WTC11 (cell line): ENCODE measurements around the gene PDLIM5. TPM values are rescaled to one million over a fixed set of nuclear protein-coding genes. Genes with fewer than 3 reads are reported as not detected.

Experiments used
- ATAC-seq: fragments of 200-7000 bp; cut with Tn5 transposase; 2 replicates; pipeline ENCODE4 v1.10.0; 2021; ENCODE audit warnings: mild to moderate bottlenecking, moderate library complexity
- CTCF ChIA-PET: fragments of 300-600 bp; sonication (Branson Sonifier 250); formaldehyde crosslinking; loops from one replicate; lab custom pipeline; 2021; ENCODE audit warnings: antibody characterized with exemption; lab: Charles Lee
- POLR2A ChIA-PET: fragments of 350-600 bp; sonication (Branson Sonifier 250); formaldehyde crosslinking; loops from one replicate; lab custom pipeline; 2021; ENCODE audit warnings: antibody characterized with exemption; lab: Charles Lee
- DNase-seq: peaks from one replicate; pipeline ENCODE4 v3.0.0; 2021; ENCODE audit warnings: low spot score
- H3K27ac Mint-ChIP-seq: 2 replicates; pipeline ENCODE4 v1.8.0; 2021; ENCODE audit warnings: mixed read lengths
- H3K27me3 Mint-ChIP-seq: 2 replicates; pipeline ENCODE4 v1.8.0; 2021; ENCODE audit warnings: low read depth, mild to moderate bottlenecking, moderate library complexity, mixed read lengths
- H3K36me3 Mint-ChIP-seq: 2 replicates; pipeline ENCODE4 v1.8.0; 2021; ENCODE audit warnings: mixed read lengths
- H3K4me1 Mint-ChIP-seq: 2 replicates; pipeline ENCODE4 v1.8.0; 2022; ENCODE audit warnings: mixed read lengths
- H3K4me3 Mint-ChIP-seq: 2 replicates; pipeline ENCODE4 v1.8.0; 2021; ENCODE audit warnings: mild to moderate bottlenecking, moderate library complexity, mixed read lengths
- H3K9me3 Mint-ChIP-seq: 2 replicates; pipeline ENCODE4 v1.8.0; 2021; ENCODE audit warnings: mixed read lengths
- CBFB ChIP-seq: sonication (generic); formaldehyde crosslinking; IDR thresholded peaks from 2 replicates; pipeline ENCODE4 v1.8.1; 2022; ENCODE audit warnings: mild to moderate bottlenecking, low read depth, missing genetic modification reagents
- EMX1 ChIP-seq: fragments of 250-450 bp; sonication (Bioruptor Pico); IDR thresholded peaks from 2 replicates; pipeline ENCODE4 v1.8.0; 2021; ENCODE audit warnings: mild to moderate bottlenecking
- ZBTB21 ChIP-seq: sonication (generic); formaldehyde crosslinking; IDR thresholded peaks from 2 replicates; pipeline ENCODE4 v1.8.1; 2023; ENCODE audit warnings: mild to moderate bottlenecking, missing genetic modification reagents, borderline replicate concordance
- ZNF121 ChIP-seq: sonication (generic); formaldehyde crosslinking; IDR thresholded peaks from 2 replicates; pipeline ENCODE4 v1.8.0; 2023; ENCODE audit warnings: missing genetic modification reagents
- ZNF416 ChIP-seq: fragments of 250-450 bp; sonication (Bioruptor Pico); IDR thresholded peaks from 2 replicates; pipeline ENCODE4 v1.9.0; 2021; ENCODE audit warnings: mild to moderate bottlenecking, inconsistent platforms
- total RNA-seq: library from RNA; stranded (reverse); gene quantifications from 3 replicates; pipeline ENCODE4 v1.2.3, GENCODE V29; 2021
- TF ChIP-seq, protein P1 (sequence below): sonication (generic); formaldehyde crosslinking; IDR thresholded peaks from 2 replicates; pipeline ENCODE4 v1.8.1; 2023; ENCODE audit warnings: mild to moderate bottlenecking, missing genetic modification reagents
- TF ChIP-seq, protein P2 (sequence below): sonication (generic); formaldehyde crosslinking; IDR thresholded peaks from 2 replicates; pipeline ENCODE4 v1.8.1; 2023; ENCODE audit warnings: mild to moderate bottlenecking, moderate library complexity, missing genetic modification reagents
- TF ChIP-seq, protein P3 (sequence below): sonication (generic); formaldehyde crosslinking; IDR thresholded peaks from 2 replicates; pipeline ENCODE4 v1.8.0; 2022; ENCODE audit warnings: mild to moderate bottlenecking, missing genetic modification reagents
- TF ChIP-seq, protein P4 (sequence below): fragments of 250-450 bp; sonication (Bioruptor Pico); IDR thresholded peaks from 2 replicates; pipeline ENCODE4 v1.9.0; 2021; ENCODE audit warnings: moderate library complexity, mild to moderate bottlenecking, inconsistent platforms, borderline replicate concordance
- TF ChIP-seq, protein P5 (sequence below): sonication (generic); formaldehyde crosslinking; IDR thresholded peaks from 2 replicates; pipeline ENCODE4 v1.8.1; 2023; ENCODE audit warnings: mild to moderate bottlenecking, missing genetic modification reagents, borderline replicate concordance
- TF ChIP-seq, protein P6 (sequence below): sonication (generic); formaldehyde crosslinking; IDR thresholded peaks from 2 replicates; pipeline ENCODE4 v1.8.1; 2022; ENCODE audit warnings: missing genetic modification reagents, borderline replicate concordance
- TF ChIP-seq, protein P7 (sequence below): sonication (generic); formaldehyde crosslinking; IDR thresholded peaks from 2 replicates; pipeline ENCODE4 v1.8.0; 2022; ENCODE audit warnings: mild to moderate bottlenecking, missing genetic modification reagents

The PDLIM5 gene
- total RNA-seq, 1 experiment from 2014 or later: 51.5 TPM

DNA sequence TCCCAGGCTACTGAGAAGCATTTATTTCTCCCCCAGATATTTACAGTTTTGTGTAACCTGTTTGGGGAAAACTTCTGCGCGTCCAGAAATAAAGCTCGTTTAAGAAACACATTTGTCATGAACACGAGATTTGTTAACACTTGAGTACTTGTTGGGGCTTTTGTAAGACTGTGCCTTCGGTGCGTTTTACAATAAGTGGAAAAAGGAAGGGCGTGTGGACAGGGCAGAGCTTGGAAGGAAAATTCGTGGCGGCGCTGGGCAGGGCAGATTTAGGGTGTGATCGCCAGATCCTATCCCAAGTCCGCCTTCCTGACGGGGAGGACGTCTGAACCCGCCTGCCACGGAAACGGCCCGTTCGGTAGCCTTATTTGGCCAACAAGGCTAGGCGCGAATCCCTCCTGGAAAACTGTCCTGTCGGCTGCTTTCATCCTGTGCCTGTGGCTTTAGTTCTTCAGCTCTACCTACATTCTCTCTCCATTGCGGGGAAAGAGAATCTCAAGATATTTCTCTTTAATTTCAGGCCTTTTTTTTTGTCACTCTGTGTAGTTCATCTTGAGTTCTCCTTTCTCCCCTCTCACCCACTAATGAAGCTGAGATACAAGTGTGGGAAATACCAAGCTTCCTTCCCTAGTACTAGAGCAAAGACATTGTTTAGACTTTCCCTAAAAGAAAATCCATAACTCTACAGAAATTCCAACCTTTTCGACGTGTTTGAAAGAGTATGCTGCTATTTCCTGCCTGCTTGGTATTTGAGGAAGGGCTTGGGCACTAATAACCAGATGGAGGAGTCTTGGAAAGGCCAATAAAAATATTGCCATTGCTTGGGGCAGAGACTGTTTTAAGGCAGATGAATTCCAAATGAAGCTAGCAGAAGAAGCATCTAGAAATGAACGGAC, 982 bp downstream of the PDLIM5 start (continued):
- TF ChIP-seq ZNF416 (CRISPR knock-in tag) (no peak), ZNF121 (CRISPR knock-in tag) (no peak)
- TF ChIP-seq, protein P1, sequence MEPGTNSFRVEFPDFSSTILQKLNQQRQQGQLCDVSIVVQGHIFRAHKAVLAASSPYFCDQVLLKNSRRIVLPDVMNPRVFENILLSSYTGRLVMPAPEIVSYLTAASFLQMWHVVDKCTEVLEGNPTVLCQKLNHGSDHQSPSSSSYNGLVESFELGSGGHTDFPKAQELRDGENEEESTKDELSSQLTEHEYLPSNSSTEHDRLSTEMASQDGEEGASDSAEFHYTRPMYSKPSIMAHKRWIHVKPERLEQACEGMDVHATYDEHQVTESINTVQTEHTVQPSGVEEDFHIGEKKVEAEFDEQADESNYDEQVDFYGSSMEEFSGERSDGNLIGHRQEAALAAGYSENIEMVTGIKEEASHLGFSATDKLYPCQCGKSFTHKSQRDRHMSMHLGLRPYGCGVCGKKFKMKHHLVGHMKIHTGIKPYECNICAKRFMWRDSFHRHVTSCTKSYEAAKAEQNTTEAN (CRISPR knock-in tag): no peak
- TF ChIP-seq, protein P2, sequence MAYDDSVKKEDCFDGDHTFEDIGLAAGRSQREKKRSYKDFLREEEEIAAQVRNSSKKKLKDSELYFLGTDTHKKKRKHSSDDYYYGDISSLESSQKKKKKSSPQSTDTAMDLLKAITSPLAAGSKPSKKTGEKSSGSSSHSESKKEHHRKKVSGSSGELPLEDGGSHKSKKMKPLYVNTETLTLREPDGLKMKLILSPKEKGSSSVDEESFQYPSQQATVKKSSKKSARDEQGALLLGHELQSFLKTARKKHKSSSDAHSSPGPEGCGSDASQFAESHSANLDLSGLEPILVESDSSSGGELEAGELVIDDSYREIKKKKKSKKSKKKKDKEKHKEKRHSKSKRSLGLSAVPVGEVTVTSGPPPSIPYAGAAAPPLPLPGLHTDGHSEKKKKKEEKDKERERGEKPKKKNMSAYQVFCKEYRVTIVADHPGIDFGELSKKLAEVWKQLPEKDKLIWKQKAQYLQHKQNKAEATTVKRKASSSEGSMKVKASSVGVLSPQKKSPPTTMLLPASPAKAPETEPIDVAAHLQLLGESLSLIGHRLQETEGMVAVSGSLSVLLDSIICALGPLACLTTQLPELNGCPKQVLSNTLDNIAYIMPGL: no peak
- TF ChIP-seq, protein P3, sequence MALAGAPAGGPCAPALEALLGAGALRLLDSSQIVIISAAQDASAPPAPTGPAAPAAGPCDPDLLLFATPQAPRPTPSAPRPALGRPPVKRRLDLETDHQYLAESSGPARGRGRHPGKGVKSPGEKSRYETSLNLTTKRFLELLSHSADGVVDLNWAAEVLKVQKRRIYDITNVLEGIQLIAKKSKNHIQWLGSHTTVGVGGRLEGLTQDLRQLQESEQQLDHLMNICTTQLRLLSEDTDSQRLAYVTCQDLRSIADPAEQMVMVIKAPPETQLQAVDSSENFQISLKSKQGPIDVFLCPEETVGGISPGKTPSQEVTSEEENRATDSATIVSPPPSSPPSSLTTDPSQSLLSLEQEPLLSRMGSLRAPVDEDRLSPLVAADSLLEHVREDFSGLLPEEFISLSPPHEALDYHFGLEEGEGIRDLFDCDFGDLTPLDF: no peak

DNA sequence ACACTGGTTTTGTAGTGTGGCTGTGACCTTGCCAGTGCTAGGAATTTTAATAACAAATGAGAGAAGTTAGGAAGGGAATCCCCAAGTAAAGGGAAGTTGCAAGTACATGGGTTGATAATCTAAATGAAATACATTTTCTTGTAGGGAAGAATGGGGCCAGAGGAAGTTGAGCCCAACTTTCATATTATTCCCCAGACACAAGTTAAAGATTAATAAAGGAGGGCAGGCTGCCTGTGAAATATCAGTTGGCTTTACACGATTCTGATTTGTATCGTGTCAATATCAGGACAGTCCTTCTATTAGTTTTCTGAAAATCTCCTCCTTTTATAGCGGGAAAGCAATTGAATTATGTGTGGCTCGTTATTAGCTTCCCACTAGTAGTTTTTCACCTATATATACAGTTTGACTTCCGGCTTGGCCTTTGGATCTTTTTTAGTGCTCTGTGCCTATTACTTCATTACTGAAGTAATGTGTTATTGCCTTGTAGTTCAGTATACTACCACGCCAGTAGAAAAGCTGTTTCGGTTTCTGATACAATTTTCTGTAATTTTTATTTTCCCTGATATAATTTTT, 1.7 kb downstream of the PDLIM5 start:
- CTCF ChIA-PET: interaction anchor here (1.5 kb wide), 1 partner anchor 124 kb away, joined by 3 read pairs; no protein-coding TSS in a partner anchor
- POLR2A ChIA-PET: interaction anchor here (0.6 kb wide), 1 partner anchor 39 kb away, joined by 3 read pairs; no protein-coding TSS in a partner anchor
- ATAC-seq (no peak), DNase-seq (no peak)
- peak overlapping the region; percentile 96 for H3K4me3 Mint-ChIP-seq
- no peaks in the 10 kb centered on the region for H3K9me3 Mint-ChIP-seq
- peaks cover 10% of the 10 kb centered on the region for H3K36me3 Mint-ChIP-seq
- peaks cover 9% of the 10 kb centered on the region for H3K27me3 Mint-ChIP-seq
- H3K4me1 Mint-ChIP-seq: peaks cover 43% of the 10 kb centered on the region
- peak overlapping the region; percentile 28 for H3K27ac Mint-ChIP-seq
- TF ChIP-seq, protein P1 (CRISPR knock-in tag): no peak
- TF ChIP-seq, protein P4, sequence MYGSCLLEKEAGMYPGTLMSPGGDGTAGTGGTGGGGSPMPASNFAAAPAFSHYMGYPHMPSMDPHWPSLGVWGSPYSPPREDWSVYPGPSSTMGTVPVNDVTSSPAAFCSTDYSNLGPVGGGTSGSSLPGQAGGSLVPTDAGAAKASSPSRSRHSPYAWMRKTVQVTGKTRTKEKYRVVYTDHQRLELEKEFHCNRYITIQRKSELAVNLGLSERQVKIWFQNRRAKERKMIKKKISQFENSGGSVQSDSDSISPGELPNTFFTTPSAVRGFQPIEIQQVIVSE (CRISPR knock-in tag): no peak
- TF ChIP-seq, protein P5, sequence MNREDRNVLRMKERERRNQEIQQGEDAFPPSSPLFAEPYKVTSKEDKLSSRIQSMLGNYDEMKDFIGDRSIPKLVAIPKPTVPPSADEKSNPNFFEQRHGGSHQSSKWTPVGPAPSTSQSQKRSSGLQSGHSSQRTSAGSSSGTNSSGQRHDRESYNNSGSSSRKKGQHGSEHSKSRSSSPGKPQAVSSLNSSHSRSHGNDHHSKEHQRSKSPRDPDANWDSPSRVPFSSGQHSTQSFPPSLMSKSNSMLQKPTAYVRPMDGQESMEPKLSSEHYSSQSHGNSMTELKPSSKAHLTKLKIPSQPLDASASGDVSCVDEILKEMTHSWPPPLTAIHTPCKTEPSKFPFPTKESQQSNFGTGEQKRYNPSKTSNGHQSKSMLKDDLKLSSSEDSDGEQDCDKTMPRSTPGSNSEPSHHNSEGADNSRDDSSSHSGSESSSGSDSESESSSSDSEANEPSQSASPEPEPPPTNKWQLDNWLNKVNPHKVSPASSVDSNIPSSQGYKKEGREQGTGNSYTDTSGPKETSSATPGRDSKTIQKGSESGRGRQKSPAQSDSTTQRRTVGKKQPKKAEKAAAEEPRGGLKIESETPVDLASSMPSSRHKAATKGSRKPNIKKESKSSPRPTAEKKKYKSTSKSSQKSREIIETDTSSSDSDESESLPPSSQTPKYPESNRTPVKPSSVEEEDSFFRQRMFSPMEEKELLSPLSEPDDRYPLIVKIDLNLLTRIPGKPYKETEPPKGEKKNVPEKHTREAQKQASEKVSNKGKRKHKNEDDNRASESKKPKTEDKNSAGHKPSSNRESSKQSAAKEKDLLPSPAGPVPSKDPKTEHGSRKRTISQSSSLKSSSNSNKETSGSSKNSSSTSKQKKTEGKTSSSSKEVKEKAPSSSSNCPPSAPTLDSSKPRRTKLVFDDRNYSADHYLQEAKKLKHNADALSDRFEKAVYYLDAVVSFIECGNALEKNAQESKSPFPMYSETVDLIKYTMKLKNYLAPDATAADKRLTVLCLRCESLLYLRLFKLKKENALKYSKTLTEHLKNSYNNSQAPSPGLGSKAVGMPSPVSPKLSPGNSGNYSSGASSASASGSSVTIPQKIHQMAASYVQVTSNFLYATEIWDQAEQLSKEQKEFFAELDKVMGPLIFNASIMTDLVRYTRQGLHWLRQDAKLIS (CRISPR knock-in tag): no peak
- TF ChIP-seq, protein P6, sequence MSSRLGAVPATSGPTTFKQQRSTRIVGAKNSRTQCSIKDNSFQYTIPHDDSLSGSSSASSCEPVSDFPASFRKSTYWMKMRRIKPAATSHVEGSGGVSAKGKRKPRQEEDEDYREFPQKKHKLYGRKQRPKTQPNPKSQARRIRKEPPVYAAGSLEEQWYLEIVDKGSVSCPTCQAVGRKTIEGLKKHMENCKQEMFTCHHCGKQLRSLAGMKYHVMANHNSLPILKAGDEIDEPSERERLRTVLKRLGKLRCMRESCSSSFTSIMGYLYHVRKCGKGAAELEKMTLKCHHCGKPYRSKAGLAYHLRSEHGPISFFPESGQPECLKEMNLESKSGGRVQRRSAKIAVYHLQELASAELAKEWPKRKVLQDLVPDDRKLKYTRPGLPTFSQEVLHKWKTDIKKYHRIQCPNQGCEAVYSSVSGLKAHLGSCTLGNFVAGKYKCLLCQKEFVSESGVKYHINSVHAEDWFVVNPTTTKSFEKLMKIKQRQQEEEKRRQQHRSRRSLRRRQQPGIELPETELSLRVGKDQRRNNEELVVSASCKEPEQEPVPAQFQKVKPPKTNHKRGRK (CRISPR knock-in tag): no peak
- TF ChIP-seq CBFB (CRISPR knock-in tag) (no peak), EMX1 (CRISPR knock-in tag) (no peak), ZBTB21 (CRISPR knock-in tag) (no peak)
- TF ChIP-seq, protein P7, sequence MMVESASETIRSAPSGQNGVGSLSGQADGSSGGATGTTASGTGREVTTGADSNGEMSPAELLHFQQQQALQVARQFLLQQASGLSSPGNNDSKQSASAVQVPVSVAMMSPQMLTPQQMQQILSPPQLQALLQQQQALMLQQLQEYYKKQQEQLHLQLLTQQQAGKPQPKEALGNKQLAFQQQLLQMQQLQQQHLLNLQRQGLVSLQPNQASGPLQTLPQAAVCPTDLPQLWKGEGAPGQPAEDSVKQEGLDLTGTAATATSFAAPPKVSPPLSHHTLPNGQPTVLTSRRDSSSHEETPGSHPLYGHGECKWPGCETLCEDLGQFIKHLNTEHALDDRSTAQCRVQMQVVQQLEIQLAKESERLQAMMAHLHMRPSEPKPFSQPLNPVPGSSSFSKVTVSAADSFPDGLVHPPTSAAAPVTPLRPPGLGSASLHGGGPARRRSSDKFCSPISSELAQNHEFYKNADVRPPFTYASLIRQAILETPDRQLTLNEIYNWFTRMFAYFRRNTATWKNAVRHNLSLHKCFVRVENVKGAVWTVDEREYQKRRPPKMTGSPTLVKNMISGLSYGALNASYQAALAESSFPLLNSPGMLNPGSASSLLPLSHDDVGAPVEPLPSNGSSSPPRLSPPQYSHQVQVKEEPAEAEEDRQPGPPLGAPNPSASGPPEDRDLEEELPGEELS: no peak
